Trophoblast cell (in vitro differentiated cells and primary cell): Measurements from ENCODE around the gene PI4K2B.
A peak's percentile ranks its signal among the peaks of the same experiment; 100 is the strongest.
"Not testable (repeated sequence)": the region's sequence is repeated elsewhere in the genome, so short reads cannot be mapped to it uniquely, and the experiment has no call there.

Experiments
- DNase-seq, 2 donors: peaks; one replicate each; pipeline ENCODE4 v3.0.0-alpha.2; 2016
- H2AFZ ChIP-seq: 2 replicates; pipeline ENCODE4 v1.6.1; 2013; ENCODE audit warnings: low read length, moderate library complexity, mild to moderate bottlenecking; ENCODE audit not compliant: insufficient read depth, poor library complexity
- H2AK5ac ChIP-seq: 2 replicates; pipeline ENCODE4 v1.6.1; 2013; ENCODE audit warnings: mild to moderate bottlenecking, low read length
- H2BK120ac ChIP-seq: 2 replicates; pipeline ENCODE4 v1.6.1; 2013; ENCODE audit warnings: low read length, mild to moderate bottlenecking, moderate library complexity; ENCODE audit not compliant: insufficient read depth, poor library complexity
- H2BK12ac ChIP-seq: 2 replicates; pipeline ENCODE4 v1.6.1; 2013; ENCODE audit warnings: mild to moderate bottlenecking, low read length, moderate library complexity
- H2BK5ac ChIP-seq: 2 replicates; pipeline ENCODE4 v1.6.1; 2013; ENCODE audit warnings: low read length, low read depth, moderate library complexity, mild to moderate bottlenecking; ENCODE audit not compliant: poor library complexity
- H3K14ac ChIP-seq: 2 replicates; pipeline ENCODE4 v1.6.1; 2013; ENCODE audit warnings: mild to moderate bottlenecking, low read length
- H3K18ac ChIP-seq: 2 replicates; pipeline ENCODE4 v1.6.1; 2013; ENCODE audit warnings: mild to moderate bottlenecking, low read length
- H3K23ac ChIP-seq: 2 replicates; pipeline ENCODE4 v1.6.1; 2013; ENCODE audit warnings: low read length
- H3K27ac ChIP-seq: 2 replicates; pipeline ENCODE4 v1.5.1; 2013; ENCODE audit warnings: low read depth, mild to moderate bottlenecking, inconsistent platforms, low read length, moderate library complexity
- H3K27me3 ChIP-seq: 2 replicates; pipeline ENCODE4 v1.6.1; 2013; ENCODE audit warnings: inconsistent platforms, mild to moderate bottlenecking, low read length, moderate library complexity; ENCODE audit not compliant: insufficient read depth
- H3K36me3 ChIP-seq, 2 experiments: 1 replicate in 1 of 2; 2 replicates in 1 of 2; pipeline ENCODE4 v1.6.1; 2013; ENCODE audit warnings: low read length in 2 of 2, mild to moderate bottlenecking in 2 of 2, moderate library complexity in 1 of 2; ENCODE audit not compliant: insufficient read depth in 2 of 2, control insufficient read depth in 1 of 2
- H3K4ac ChIP-seq: 2 replicates; pipeline ENCODE4 v1.6.1; 2013; ENCODE audit warnings: low read depth, mild to moderate bottlenecking, low read length, moderate library complexity
- H3K4me1 ChIP-seq, 2 experiments: 1 replicate in 1 of 2; 2 replicates in 1 of 2; pipeline ENCODE4 v1.6.1; 2013; ENCODE audit warnings: low read length in 2 of 2, mild to moderate bottlenecking in 2 of 2, moderate library complexity in 1 of 2; ENCODE audit not compliant: insufficient read depth in 2 of 2, control insufficient read depth in 1 of 2
- H3K4me2 ChIP-seq: 2 replicates; pipeline ENCODE4 v1.6.1; 2013; ENCODE audit warnings: inconsistent platforms, mild to moderate bottlenecking, low read length, moderate library complexity
- H3K4me3 ChIP-seq: 2 replicates; pipeline ENCODE4 v1.5.1; 2013; ENCODE audit warnings: mild to moderate bottlenecking, low read depth, low read length, inconsistent platforms
- H3K79me1 ChIP-seq: one replicate; pipeline ENCODE4 v1.6.1; 2013; ENCODE audit warnings: low read length
- H3K79me2 ChIP-seq: 2 replicates; pipeline ENCODE4 v1.6.1; 2013; ENCODE audit warnings: low read length, mild to moderate bottlenecking; ENCODE audit not compliant: control insufficient read depth, insufficient read depth, poor library complexity
- H3K9ac ChIP-seq: 2 replicates; pipeline ENCODE4 v1.6.1; 2013; ENCODE audit warnings: mild to moderate bottlenecking, low read length
- H3K9me3 ChIP-seq: 2 replicates; pipeline ENCODE4 v1.6.1; 2013; ENCODE audit warnings: low read depth, mild to moderate bottlenecking, control low read depth, inconsistent platforms, low read length; ENCODE audit not compliant: insufficient read depth
- H4K12ac ChIP-seq: 2 replicates; pipeline ENCODE4 v1.6.1; 2013; ENCODE audit warnings: low read depth, mild to moderate bottlenecking, low read length, moderate library complexity
- H4K8ac ChIP-seq: 2 replicates; pipeline ENCODE4 v1.6.1; 2013; ENCODE audit warnings: low read depth, mild to moderate bottlenecking, low read length, moderate library complexity
- H4K91ac ChIP-seq: one replicate; pipeline ENCODE4 v1.6.1; 2013; ENCODE audit warnings: low read depth, mild to moderate bottlenecking, low read length, moderate library complexity
- WGBS: extraction: QIAGEN DNeasy Blood & Tissue Kit; methylation state at CpG from one replicate; pipeline ENCODE4 v1.1.7; 2013; ENCODE audit warnings: missing lambda C conversion rate; ENCODE audit not compliant: insufficient read length, insufficient coverage; ENCODE audit errors: extremely low coverage; 5-methylcytosine and 5-hydroxymethylcytosine counted together

Gene PI4K2B

GRCh38 chr4:25235401-25235800 is 1.6 kb downstream of the PI4K2B start:
- no peak for DNase-seq
- no peak overlapping the region for H4K91ac ChIP-seq
- no peak overlapping the region for H2AFZ ChIP-seq
- no peak overlapping the region for H3K4ac ChIP-seq
- H3K79me1 ChIP-seq: peaks cover 7% of the 10 kb centered on the region
- no peak overlapping the region for H2AK5ac ChIP-seq
- no peak overlapping the region for H3K9ac ChIP-seq
- H3K79me2 ChIP-seq: peaks cover 7% of the 10 kb centered on the region
- H4K8ac ChIP-seq: no peak overlapping the region
- no peak overlapping the region for H2BK5ac ChIP-seq
- peaks cover 2 to 10% of the 10 kb centered on the region in 2 experiments for H3K4me1 ChIP-seq
- H2BK12ac ChIP-seq: no peak overlapping the region
- H3K14ac ChIP-seq: no peak overlapping the region
- H3K27ac ChIP-seq: no peak overlapping the region
- H3K23ac ChIP-seq: no peak overlapping the region
- H3K18ac ChIP-seq: no peak overlapping the region
- no peak overlapping the region for H3K4me3 ChIP-seq
- H2BK120ac ChIP-seq: no peak overlapping the region
- peaks cover 0 to 1% of the 10 kb centered on the region in 2 experiments for H3K36me3 ChIP-seq
- no peak overlapping the region for H4K12ac ChIP-seq
- peaks cover 1% of the 10 kb centered on the region for H3K9me3 ChIP-seq
- peak overlapping the region; percentile 39 for H3K4me2 ChIP-seq
- no CpG with 5 or more reads among the region's 6 CpGs for WGBS
- H3K27me3 ChIP-seq: no peaks in the 10 kb centered on the region

- H4K12ac ChIP-seq, H2BK5ac ChIP-seq, DNase-seq, H2AFZ ChIP-seq, H3K23ac ChIP-seq, H3K4me2 ChIP-seq, H3K4me3 ChIP-seq, H3K79me1 ChIP-seq, H4K91ac ChIP-seq, H2BK12ac ChIP-seq, H2AK5ac ChIP-seq, H3K79me2 ChIP-seq, H3K9me3 ChIP-seq, H3K9ac ChIP-seq, H3K14ac ChIP-seq, H4K8ac ChIP-seq, H2BK120ac ChIP-seq, H3K27me3 ChIP-seq, H3K27ac ChIP-seq, H3K4ac ChIP-seq, H3K18ac ChIP-seq, H3K36me3 ChIP-seq: not testable (repeated sequence)
- no CpG with 5 or more reads among the region's 2 CpGs for WGBS
- H3K4me1 ChIP-seq: peaks cover 2 to 10% of the 10 kb centered on the region in 2 experiments
Measured at GRCh38 chr4:25236030-25236429, 2.2 kb downstream of the PI4K2B start.

DNA sequence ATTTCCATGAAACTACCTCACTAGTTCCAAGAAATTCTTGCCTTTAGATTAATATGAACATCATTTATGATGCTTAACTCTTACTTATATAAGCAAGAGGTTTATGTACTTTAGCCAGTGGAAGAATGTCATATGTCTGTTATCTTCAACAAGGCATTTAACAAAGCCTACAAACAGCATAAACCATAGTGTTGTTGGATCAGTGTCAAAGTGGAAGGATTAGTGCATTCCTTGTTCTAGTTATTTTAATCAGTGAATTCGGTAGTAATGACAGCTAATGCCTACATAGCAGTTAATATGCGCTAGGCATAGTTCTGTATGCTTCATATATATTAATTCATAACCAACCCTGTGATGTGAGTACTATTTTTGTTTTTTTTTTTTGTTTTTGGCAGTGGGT is 3.1 kb downstream of the PI4K2B start:
- no peak overlapping the region for H3K18ac ChIP-seq
- peak overlapping the region; percentile 9 for H3K4ac ChIP-seq
- peaks cover 7% of the 10 kb centered on the region for H3K79me1 ChIP-seq
- peaks cover 2 to 10% of the 10 kb centered on the region in 2 experiments for H3K4me1 ChIP-seq
- no CpG with 5 or more reads among the region's 2 CpGs for WGBS
- H2BK5ac ChIP-seq: no peak overlapping the region
- H4K91ac ChIP-seq: no peak overlapping the region
- no peak overlapping the region for H3K4me3 ChIP-seq
- no peak overlapping the region for H2AK5ac ChIP-seq
- H2BK120ac ChIP-seq: no peak overlapping the region
- no peak overlapping the region for H4K12ac ChIP-seq
- H3K36me3 ChIP-seq: peaks cover 0 to 1% of the 10 kb centered on the region in 2 experiments
- H3K9ac ChIP-seq: no peak overlapping the region
- H3K23ac ChIP-seq: no peak overlapping the region
- H3K27ac ChIP-seq: no peak overlapping the region
- no peaks in the 10 kb centered on the region for H3K27me3 ChIP-seq
- peaks cover 7% of the 10 kb centered on the region for H3K79me2 ChIP-seq
- no peak overlapping the region for H2AFZ ChIP-seq
- H3K4me2 ChIP-seq: no peak overlapping the region
- H3K9me3 ChIP-seq: peaks cover 1% of the 10 kb centered on the region
- no peak overlapping the region for H4K8ac ChIP-seq
- no peak for DNase-seq
- H3K14ac ChIP-seq: no peak overlapping the region
- H2BK12ac ChIP-seq: no peak overlapping the region

GRCh38 chr4:25238052-25238451 is 4.2 kb downstream of the PI4K2B start:
- no peak overlapping the region for H2AK5ac ChIP-seq
- H3K79me1 ChIP-seq: peaks cover 7% of the 10 kb centered on the region
- H4K12ac ChIP-seq: no peak overlapping the region
- no peak overlapping the region for H3K4me2 ChIP-seq
- no peak overlapping the region for H2BK120ac ChIP-seq
- peaks cover 2 to 10% of the 10 kb centered on the region in 2 experiments for H3K4me1 ChIP-seq
- no peak overlapping the region for H3K27ac ChIP-seq
- WGBS: no CpG with 5 or more reads among the region's 1 CpG
- H3K9ac ChIP-seq: no peak overlapping the region
- no peak overlapping the region for H2BK12ac ChIP-seq
- H3K27me3 ChIP-seq: no peaks in the 10 kb centered on the region
- H3K14ac ChIP-seq: no peak overlapping the region
- H2BK5ac ChIP-seq: no peak overlapping the region
- DNase-seq: no peak
- H3K36me3 ChIP-seq: peaks cover 0 to 1% of the 10 kb centered on the region in 2 experiments
- no peak overlapping the region for H2AFZ ChIP-seq
- no peak overlapping the region for H3K23ac ChIP-seq
- H3K9me3 ChIP-seq: peaks cover 1% of the 10 kb centered on the region
- no peak overlapping the region for H3K18ac ChIP-seq
- H3K79me2 ChIP-seq: peaks cover 7% of the 10 kb centered on the region
- no peak overlapping the region for H4K91ac ChIP-seq
- no peak overlapping the region for H4K8ac ChIP-seq
- no peak overlapping the region for H3K4me3 ChIP-seq
- H3K4ac ChIP-seq: no peak overlapping the region
